Left ventricle myocardium inferior (tissue), 1 donor: ENCODE data around the gene KDM1B. TPM values are rescaled to one million over a fixed set of nuclear protein-coding genes. Genes with fewer than 3 reads are reported as not detected.

ENCODE experiments used
- DNase-seq: peaks from one replicate; pipeline ENCODE4 v3.0.0-alpha.2; 2020
- H3K27ac ChIP-seq: fragments of 200-600 bp; replicated peaks from 2 replicates; pipeline ENCODE4 v1.8.0; 2021
- H3K27me3 ChIP-seq: fragments of 200-600 bp; 2 replicates; pipeline ENCODE4 v1.8.0; 2021; ENCODE audit warnings: low read depth
- H3K36me3 ChIP-seq: fragments of 200-600 bp; 2 replicates; pipeline ENCODE4 v1.8.0; 2021
- H3K4me1 ChIP-seq: fragments of 200-600 bp; 2 replicates; pipeline ENCODE4 v1.8.0; 2021
- H3K4me3 ChIP-seq: fragments of 200-600 bp; 2 replicates; pipeline ENCODE4 v1.8.0; 2021; ENCODE audit warnings: mild to moderate bottlenecking, moderate library complexity
- H3K9me3 ChIP-seq: fragments of 200-600 bp; replicated peaks from 2 replicates; pipeline ENCODE4 v1.8.0; 2021
- CTCF ChIP-seq: fragments of 200-600 bp; IDR thresholded peaks from 2 replicates; pipeline ENCODE4 v1.8.0; 2021; ENCODE audit warnings: antibody characterized with exemption, mild to moderate bottlenecking, borderline replicate concordance
- intact Hi-C: fragments of 100-400 bp; cut with micrococcal nuclease; formaldehyde crosslinking; loops from one replicate; pipeline ENCODE4 v1.11.0; 2022
- total RNA-seq: library from RNA; stranded (reverse); fragmentation: NEBNext Ultra II Directional; extraction: Animal tissue kit (Norgen Biotek cat#: 25700); gene quantifications from one replicate; pipeline ENCODE4 v1.2.1, GENCODE V29; 2021
- donor health status: DM: no; HTN: yes; CAD: no; lungs with severe emphysema.

Gene KDM1B
- total RNA-seq, 1 donor from 2014 or later: 14.3 TPM

GRCh38 chr6:18270216-18270615 is 115.0 kb downstream of the KDM1B start:
- no peaks in the 10 kb centered on the region for H3K36me3 ChIP-seq
- peaks cover 7% of the 10 kb centered on the region for H3K27me3 ChIP-seq
- H3K27ac ChIP-seq: no peak overlapping the region
- no peak overlapping the region for H3K4me3 ChIP-seq
- no peak for DNase-seq
- intact Hi-C loops: no loop called here
- no peaks in the 10 kb centered on the region for H3K9me3 ChIP-seq
- no peak for TF ChIP-seq CTCF
- peaks cover under 1% of the 10 kb centered on the region for H3K4me1 ChIP-seq

Other genes starting within 250 kb of the KDM1B start
- 85.7 TPM for gene KIF13A, start 167.8 kb upstream of the KDM1B start, total RNA-seq
- gene NHLRC1, start 32.7 kb upstream of the KDM1B start, total RNA-seq: 1.1 TPM
- gene TPMT, start 345 bp upstream of the KDM1B start, total RNA-seq: 14.1 TPM
- gene DEK, start 109.1 kb downstream of the KDM1B start, total RNA-seq: 54.0 TPM
- 14.1 TPM for gene RNF144B, start 231.9 kb downstream of the KDM1B start, total RNA-seq